ENCODE measurements around the gene PRPF38B. TPM values are rescaled to one million over a fixed set of nuclear protein-coding genes. Genes with fewer than 3 reads are reported as not detected.
"Not testable (repeated sequence)": the region's sequence is repeated elsewhere in the genome, so short reads cannot be mapped to it uniquely, and the experiment has no call there.

The PRPF38B gene
- total RNA-seq, 2 experiments from 2014 or later, result 66.8 to 71.5 TPM

DNA sequence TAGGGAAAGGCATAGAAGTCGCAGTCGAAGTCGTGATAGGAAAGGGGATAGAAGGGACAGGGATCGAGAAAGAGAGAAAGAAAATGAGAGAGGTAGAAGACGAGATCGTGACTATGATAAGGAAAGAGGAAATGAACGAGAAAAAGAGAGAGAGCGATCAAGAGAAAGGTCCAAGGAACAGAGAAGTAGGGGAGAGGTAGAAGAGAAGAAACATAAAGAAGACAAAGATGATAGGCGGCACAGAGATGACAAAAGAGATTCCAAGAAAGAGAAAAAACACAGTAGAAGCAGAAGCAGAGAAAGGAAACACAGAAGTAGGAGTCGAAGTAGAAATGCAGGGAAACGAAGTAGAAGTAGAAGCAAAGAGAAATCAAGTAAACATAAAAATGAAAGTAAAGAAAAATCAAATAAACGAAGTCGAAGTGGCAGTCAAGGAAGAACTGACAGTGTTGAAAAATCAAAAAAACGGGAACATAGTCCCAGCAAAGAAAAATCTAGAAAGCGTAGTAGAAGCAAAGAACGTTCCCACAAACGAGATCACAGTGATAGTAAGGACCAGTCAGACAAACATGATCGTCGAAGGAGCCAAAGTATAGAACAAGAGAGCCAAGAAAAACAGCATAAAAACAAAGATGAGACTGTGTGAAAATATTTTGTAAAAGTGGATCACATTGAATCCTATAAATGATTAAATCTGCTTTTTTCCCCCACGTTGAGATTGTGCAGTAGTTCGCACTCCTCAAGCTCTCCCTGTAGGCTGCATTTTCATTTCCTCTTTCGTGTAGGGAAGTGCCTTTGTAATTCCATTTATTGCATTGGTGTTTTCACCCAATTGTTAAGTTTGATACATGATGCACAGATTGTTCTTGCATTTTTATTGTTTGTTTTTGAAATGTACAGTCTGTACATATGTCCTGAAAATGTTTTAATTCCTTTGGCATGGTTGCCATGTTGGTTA is 7.5 kb downstream of the PRPF38B start:
- DNase-seq, result no peak
- H3K36me3 Mint-ChIP-seq, result peaks cover 50% of the 10 kb centered on the region
- no peaks in the 10 kb centered on the region for H3K27me3 Mint-ChIP-seq
- peak overlapping the region; percentile 25 for H3K4me3 Mint-ChIP-seq
- H3K4me1 Mint-ChIP-seq, result peaks cover 46% of the 10 kb centered on the region
- H3K9me3 Mint-ChIP-seq, result no peaks in the 10 kb centered on the region
- H3K27ac Mint-ChIP-seq, result peak overlapping the region; percentile 64

GRCh38 chr1:108701176-108701849 is 9.2 kb downstream of the PRPF38B start:
- peaks cover 41% of the 10 kb centered on the region for H3K36me3 Mint-ChIP-seq
- H3K9me3 Mint-ChIP-seq, result no peaks in the 10 kb centered on the region
- H3K27me3 Mint-ChIP-seq, result no peaks in the 10 kb centered on the region
- H3K27ac Mint-ChIP-seq, result no peak overlapping the region
- DNase-seq, result no peak
- H3K4me3 Mint-ChIP-seq, result no peak overlapping the region
- H3K4me1 Mint-ChIP-seq, result peaks cover 37% of the 10 kb centered on the region

DNA sequence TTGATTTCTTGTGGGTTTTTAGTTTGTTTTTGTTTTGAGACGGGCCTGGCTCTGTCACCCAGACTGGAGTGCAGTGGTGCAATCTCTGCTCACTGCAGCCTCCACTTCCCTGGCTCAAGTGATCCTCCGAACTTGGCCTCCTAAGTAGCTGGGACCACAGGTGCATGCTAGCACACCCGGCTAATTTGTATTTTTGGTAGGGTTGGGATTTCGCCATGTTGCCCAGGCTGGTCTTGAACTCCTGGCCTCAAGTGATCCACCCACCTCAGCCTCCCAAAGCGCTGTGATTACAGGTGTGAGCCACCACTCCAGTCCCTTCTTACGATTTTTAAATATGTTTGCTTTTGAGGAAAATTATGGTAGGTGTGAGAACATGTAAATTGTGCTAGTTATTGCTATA is 10.0 kb downstream of the PRPF38B start:
- H3K9me3 Mint-ChIP-seq, H3K27me3 Mint-ChIP-seq, DNase-seq, H3K4me3 Mint-ChIP-seq, H3K27ac Mint-ChIP-seq: not testable (repeated sequence)
- Mint-ChIP-seq H3K4me1 (peaks cover 30% of the 10 kb centered on the region), H3K36me3 (peaks cover 35% of the 10 kb centered on the region)

DNA sequence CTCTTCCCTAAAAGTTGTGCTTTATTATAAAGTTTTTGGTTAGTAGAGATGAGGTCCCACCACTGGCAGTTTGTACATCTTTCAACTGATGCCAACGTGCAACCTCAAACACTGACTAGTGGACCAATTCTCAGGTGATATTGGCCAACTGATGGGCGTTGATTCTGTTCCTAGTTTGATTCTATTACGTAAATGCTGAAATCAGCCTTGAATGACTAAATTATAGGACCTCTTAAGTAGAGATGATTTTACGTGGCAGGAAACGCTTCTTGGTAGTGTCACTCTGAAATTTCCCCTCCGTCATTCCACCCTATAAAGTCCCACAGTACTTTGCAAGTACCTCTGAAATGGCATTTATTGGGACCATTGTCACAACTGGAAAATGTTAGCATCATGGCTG is 11.8 kb downstream of the PRPF38B start:
- no peaks in the 10 kb centered on the region for H3K9me3 Mint-ChIP-seq
- peaks cover 25% of the 10 kb centered on the region for H3K4me1 Mint-ChIP-seq
- H3K36me3 Mint-ChIP-seq, result peaks cover 22% of the 10 kb centered on the region
- peak overlapping the region; percentile 81 for H3K27ac Mint-ChIP-seq
- H3K27me3 Mint-ChIP-seq, result no peaks in the 10 kb centered on the region
- no peak for DNase-seq
- no peak overlapping the region for H3K4me3 Mint-ChIP-seq

DNA sequence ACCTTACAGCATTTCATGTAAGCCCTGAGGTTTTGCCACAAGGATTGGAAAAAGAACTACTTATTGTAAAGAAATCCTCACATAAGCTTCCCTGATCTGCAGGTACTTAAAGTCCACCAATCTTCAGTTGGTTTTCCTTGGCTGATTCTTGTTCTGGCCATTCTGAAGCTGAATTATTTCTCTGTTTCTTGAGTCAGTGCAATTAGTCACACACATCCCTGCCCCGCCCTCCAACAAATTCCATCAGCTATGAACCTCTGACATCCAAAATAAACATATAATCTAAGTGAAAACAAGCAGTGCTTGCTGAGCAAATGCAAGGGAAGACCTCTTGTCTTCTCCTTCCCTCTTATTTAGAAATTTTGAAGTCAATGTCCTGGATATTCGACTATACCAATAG is 12.4 kb downstream of the PRPF38B start:
- DNase-seq, result no peak
- Mint-ChIP-seq H3K27me3 (no peaks in the 10 kb centered on the region), H3K4me1 (peaks cover 20% of the 10 kb centered on the region), H3K36me3 (peaks cover 17% of the 10 kb centered on the region), H3K9me3 (no peaks in the 10 kb centered on the region), H3K4me3 (no peak overlapping the region), H3K27ac (peak overlapping the region; percentile 81)

DNA sequence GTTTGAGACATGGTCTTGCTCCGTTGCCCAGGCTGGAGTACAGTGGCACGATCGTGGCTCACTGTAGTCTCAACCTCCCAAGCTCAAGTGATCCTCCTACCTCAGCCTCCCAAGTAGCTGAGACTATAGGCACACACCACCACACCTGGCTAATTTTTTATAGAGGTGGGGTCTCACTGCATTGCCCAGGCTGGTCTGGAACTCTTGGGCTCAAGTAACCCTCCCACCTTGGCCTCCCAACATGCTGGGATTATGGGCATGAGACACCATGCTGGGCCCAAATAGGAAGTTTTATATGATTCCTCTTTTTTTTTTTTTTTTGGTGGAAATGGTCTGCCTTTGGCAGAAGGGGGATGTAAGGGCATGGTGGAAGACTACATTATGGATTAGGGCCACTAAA is 14.5 kb downstream of the PRPF38B start:
- H3K4me1 Mint-ChIP-seq, result peaks cover 12% of the 10 kb centered on the region

DNA sequence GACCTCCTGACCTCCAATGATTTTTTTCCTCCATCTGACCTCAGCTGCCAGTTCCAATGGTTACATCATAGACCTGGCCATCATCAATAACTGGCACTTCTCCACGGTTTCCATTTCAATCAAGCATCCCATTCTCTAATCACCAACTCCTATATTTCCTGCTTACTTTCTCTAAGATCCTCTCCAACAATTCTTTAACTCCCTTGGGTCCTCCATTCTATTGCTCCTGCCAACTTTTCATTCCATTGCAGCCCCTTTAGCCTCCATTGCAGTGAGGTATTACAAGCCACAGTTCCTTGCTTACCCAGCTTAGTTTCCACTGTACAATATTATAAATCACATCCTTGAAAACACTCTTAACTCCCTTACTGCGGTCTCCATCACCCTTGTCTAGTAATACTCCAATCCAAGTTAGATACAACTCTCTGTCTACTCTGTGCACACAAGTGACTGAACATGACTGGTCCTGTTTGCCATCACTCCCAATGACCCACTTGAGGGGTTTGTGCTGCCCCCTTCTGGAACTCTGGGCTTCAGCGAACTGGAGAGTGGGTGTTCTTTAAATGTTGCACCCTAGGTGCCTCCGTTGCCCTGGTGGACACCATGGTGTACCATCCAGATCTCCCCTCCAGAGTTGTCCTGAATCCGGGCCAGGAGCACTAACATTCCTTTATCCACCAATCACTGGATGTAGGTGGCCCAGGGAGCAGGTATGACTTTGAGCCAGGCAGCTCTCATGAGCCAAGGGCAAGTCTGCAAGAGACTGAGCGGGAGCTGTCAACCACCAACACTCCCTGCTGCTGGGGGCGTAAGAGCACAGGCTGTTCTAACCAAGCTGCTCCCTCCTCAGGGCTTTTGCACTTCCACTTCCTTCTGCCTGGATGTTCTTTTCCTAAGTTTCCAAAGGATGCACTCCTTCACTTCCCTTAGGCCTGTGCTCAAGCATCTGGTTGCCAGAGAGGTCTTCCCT is 16.9 kb downstream of the PRPF38B start:
- H3K36me3 Mint-ChIP-seq, result no peaks in the 10 kb centered on the region
- peak; percentile 55 for DNase-seq
- H3K4me3 Mint-ChIP-seq, result no peak overlapping the region
- H3K9me3 Mint-ChIP-seq, result no peaks in the 10 kb centered on the region
- no peak overlapping the region for H3K27ac Mint-ChIP-seq
- H3K4me1 Mint-ChIP-seq, result peaks cover 4% of the 10 kb centered on the region
- no peaks in the 10 kb centered on the region for H3K27me3 Mint-ChIP-seq

More for the DNA sequence above, 14.5 kb downstream of the PRPF38B start:
- H3K27ac Mint-ChIP-seq, result no peak overlapping the region
- H3K27me3 Mint-ChIP-seq, result no peaks in the 10 kb centered on the region
- H3K4me3 Mint-ChIP-seq, result no peak overlapping the region
- no peak for DNase-seq
- peaks cover 6% of the 10 kb centered on the region for H3K36me3 Mint-ChIP-seq
- no peaks in the 10 kb centered on the region for H3K9me3 Mint-ChIP-seq

- H3K9me3 Mint-ChIP-seq, result no peaks in the 10 kb centered on the region
- no peaks in the 10 kb centered on the region for H3K27me3 Mint-ChIP-seq
- DNase-seq, result no peak
- H3K4me3 Mint-ChIP-seq, result no peak within 1 kb of the TSS
- H3K36me3 Mint-ChIP-seq, result no peaks in the 10 kb centered on the region
- H3K4me1 Mint-ChIP-seq, result no peaks in the 10 kb centered on the region
- no peak within 1 kb of the TSS for H3K27ac Mint-ChIP-seq
These were observed 20.6 kb downstream of the PRPF38B start, which contains the start of gene FNDC7 for GRCh38 chr1:108712606-108713150. FNDC7 (plus strand) TSS chr1:108712908; CDS start chr1:108712934, 26 bp downstream.

GRCh38 chr1:108715932-108716331 is 23.8 kb downstream of the PRPF38B start:
- Mint-ChIP-seq H3K36me3 (no peaks in the 10 kb centered on the region), H3K9me3 (no peaks in the 10 kb centered on the region), H3K4me1 (no peaks in the 10 kb centered on the region), H3K27me3 (no peaks in the 10 kb centered on the region), H3K4me3 (no peak overlapping the region), H3K27ac (peak overlapping the region; percentile 14)
- no peak for DNase-seq

GRCh38 chr1:108716437-108717230 is 24.5 kb downstream of the PRPF38B start:
- Mint-ChIP-seq H3K4me1 (no peaks in the 10 kb centered on the region), H3K4me3 (no peak overlapping the region), H3K27ac (no peak overlapping the region), H3K9me3 (no peaks in the 10 kb centered on the region), H3K27me3 (no peaks in the 10 kb centered on the region), H3K36me3 (no peaks in the 10 kb centered on the region)
- no peak for DNase-seq

GRCh38 chr1:108717774-108718316 is 25.7 kb downstream of the PRPF38B start:
- Mint-ChIP-seq H3K27me3 (no peaks in the 10 kb centered on the region), H3K4me1 (no peaks in the 10 kb centered on the region), H3K36me3 (no peaks in the 10 kb centered on the region), H3K27ac (no peak overlapping the region), H3K9me3 (no peaks in the 10 kb centered on the region), H3K4me3 (no peak overlapping the region)
- no peak for DNase-seq

DNA sequence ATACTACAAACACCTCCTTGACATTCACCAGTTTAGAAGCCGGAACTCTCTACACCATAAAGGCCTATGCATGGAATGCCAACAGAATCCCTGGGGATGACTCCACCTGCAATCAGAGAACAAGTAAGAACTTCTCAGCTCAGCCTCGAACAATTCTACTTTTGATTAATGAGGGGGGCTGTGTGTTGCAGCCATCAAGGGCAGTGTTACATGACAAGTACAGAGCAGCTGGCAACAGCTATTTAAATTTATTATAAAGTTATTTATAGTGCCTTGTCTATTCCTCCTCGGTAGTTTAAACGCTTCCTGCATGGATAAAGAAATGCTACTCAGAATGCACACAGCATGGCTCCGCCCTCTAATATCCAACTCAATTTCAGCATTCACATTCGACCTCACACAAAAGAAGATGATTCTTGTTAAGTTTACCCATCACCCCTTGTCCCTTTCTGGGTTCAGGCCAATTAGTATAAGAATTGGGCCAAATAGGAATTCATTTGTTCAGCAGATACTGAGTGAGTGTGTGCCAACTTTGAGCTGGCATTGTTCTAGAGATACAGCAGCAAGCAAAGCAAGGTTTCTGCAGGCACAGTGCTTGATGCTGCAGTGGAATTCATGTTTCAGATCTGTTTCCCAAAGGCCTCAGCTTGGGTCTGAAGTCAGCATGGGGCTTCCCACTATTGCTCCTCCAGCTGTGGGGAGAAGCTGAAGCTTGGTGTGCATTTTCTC is 27.0 kb downstream of the PRPF38B start:
- no peak for DNase-seq
- Mint-ChIP-seq H3K4me3 (no peak overlapping the region), H3K4me1 (no peaks in the 10 kb centered on the region), H3K27ac (no peak overlapping the region), H3K36me3 (no peaks in the 10 kb centered on the region), H3K27me3 (no peaks in the 10 kb centered on the region), H3K9me3 (no peaks in the 10 kb centered on the region)
